Endometrium (tissue), 2 donors: ENCODE measurements around the gene ITIH4.

Experiments
- FAIRE-seq: peaks from 2 replicates; lab custom pipeline; 2012; peaks lifted over from hg19 to GRCh38; lab: Jason Lieb, UNC
- donor health status: control.
- donor health status: control.

The ITIH4 gene

GRCh38 chr3:52798376-52798977 is 32.0 kb downstream of the ITIH4 start:
- FAIRE-seq: no peak

- no peak for FAIRE-seq
These were observed 34.1 kb downstream of the ITIH4 start for GRCh38 chr3:52796411-52796810.

- FAIRE-seq: no peak
These were observed 35.1 kb downstream of the ITIH4 start for GRCh38 chr3:52795298-52795900.

- no peak for FAIRE-seq
These were observed 35.8 kb downstream of the ITIH4 start, which contains the start of gene ITIH3 for GRCh38 chr3:52794612-52795099. Gene ITIH3, plus strand, starts transcription at chr3:52794796. Its CDS starts 8 bp downstream, at chr3:52794804.

DNA sequence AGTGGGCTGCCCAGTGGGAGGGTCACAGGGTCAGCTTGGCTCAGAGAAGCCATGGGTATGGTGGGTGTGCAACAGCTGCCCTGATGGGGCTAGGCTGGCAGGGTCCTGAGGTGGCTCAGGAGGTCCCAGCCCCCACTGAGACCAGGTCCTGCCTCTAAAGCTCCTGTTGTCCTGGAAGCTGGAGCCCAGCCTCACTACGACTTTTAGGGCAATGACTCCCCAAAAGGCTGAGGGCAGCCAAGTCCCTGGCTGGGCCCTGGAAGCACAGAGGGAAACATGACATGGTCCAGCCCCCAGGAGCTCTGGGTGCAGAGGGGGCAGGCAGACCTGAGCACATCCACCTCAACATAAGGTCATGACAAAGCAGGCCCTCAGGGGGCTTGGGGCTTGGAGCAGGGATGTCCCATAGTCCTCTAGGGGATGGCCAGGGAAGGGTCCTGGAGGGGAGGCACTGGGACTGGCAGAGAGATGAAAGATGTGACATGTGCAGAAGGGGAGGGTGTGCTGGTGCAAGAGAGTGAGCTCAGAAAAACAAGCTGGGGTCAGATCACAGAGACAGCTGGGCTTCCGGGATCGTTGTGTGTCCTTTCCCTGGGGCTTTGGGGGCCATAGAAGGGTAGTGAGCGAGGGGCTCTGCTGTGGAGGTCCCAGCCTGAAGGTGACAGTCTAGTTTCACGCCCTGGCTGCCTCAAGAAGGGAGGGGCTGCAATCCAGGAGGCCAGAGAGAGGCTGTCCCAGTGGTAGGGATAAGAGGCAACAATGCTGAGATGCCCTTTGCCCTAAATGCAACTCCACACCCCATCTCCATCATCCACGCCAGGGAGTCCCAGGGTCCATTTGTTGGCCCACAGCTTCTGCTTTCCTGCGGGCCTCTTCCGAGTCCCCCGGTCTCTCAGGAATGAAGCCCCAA is 36.5 kb downstream of the ITIH4 start:
- FAIRE-seq: no peak

DNA sequence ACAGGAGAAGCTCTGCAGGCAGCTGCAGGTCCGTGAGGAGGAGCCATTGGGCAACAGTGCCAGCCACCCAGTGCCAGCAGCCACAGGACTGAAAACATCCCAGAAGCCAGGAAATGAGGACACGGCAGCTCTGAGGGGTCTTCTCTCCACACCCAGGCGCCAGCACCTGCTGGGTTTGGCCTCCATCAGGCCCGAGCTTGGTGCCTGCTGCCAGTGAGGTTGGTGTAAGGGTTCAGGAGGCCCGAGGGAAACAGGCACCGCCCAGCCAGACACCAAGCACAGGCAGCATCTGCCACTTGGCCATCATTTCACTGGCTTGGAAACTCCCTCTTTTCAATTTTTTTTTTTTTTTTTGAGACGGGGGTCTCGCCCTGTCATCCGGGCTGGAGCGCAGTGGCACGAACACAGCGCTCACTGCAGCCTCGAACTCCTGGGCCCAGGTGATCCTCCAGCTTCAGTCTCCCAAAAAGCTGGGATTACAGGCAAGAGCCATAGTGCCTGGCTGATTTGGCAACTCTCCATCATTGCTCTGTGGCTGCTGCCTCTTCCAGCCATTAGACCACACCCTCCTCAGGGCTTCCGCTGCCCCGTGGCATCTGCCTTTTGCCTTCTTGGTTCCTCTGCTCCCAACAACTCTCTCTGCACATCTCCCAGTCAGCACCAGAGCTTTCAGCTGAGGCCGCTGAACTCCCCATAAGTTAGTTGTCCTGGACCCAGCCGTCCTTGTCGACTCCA is 37.3 kb downstream of the ITIH4 start:
- FAIRE-seq: no peak

- FAIRE-seq: no peak
These were observed 38.1 kb downstream of the ITIH4 start for GRCh38 chr3:52792413-52792812.

- FAIRE-seq: no peak
These were observed 38.5 kb downstream of the ITIH4 start for GRCh38 chr3:52791928-52792327.

GRCh38 chr3:52791366-52791765 is 39.1 kb downstream of the ITIH4 start:
- FAIRE-seq: no peak

GRCh38 chr3:52790741-52791140 is 39.7 kb downstream of the ITIH4 start:
- no peak for FAIRE-seq

DNA sequence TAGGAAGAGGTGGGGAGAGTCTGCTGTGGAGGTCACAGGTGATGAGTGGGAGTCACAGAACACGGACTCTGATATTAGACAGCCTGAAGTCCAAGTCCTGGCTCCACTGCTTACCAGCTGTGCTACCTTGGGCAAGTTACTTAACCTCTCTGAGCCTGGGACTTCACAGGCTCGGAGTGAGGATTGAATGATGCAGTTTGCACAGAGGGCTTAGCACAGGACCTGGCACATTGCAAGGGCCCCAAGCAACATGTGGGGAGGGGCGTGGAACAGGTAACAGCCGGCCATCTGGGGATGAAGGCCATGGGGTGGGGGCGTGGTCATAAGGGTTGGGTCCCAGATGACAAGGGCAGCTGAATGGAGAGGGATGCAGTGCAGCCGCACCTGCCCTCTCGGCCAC is 40.1 kb downstream of the ITIH4 start:
- no peak for FAIRE-seq

DNA sequence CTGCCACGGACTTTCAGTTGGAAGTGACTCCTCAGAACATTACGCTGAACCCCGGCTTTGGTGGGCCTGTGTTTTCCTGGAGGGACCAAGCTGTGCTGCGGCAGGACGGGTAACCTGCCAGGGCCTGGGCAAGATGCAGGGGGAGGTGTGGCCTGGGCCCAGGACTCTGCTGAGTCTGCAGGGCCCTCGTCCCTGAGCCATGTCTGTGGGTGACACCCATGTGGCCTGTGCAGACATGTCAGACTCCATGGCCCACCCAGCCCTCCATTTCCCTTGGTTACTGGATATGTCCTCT is 40.8 kb downstream of the ITIH4 start:
- no peak for FAIRE-seq

DNA sequence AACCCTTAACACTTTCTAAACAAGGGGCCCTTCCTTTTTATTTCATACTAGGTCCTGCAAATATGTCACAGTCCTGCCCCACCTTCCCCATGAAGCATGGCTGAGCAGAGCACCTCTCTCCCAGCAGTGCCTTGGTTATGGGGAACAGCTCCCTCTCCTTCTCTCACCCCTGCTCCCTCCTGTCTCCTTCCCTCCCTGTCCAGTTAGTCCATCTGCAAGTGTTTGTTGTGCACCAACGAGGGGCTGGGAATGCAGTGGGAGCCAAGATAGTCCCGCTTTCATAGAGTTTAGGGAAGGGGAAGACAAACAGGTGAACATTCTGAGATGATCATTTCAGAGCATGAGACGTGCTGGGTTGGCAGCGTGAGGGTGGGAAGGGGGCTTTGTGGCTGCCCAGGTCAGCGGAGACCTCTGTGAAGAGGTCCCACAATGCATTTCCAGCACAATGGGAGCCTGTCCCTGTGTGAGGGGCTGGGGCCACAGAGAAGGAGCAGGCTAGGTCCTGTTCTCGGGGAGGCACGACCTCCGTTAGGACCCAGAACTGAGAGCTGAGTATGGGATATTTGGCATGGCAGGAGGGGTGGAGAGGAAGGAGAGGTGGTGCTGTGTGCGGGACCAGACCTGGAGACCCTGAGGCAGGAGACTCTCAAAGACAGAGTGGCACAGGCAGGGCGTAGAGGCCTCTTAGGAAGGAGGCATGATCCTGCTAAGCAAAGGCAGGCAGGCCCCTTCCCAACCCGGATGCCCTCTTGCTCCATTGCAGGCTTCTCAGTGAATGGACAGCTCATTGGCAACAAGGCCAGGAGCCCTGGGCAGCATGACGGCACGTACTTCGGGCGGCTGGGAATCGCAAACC is 41.4 kb downstream of the ITIH4 start:
- FAIRE-seq: no peak

DNA sequence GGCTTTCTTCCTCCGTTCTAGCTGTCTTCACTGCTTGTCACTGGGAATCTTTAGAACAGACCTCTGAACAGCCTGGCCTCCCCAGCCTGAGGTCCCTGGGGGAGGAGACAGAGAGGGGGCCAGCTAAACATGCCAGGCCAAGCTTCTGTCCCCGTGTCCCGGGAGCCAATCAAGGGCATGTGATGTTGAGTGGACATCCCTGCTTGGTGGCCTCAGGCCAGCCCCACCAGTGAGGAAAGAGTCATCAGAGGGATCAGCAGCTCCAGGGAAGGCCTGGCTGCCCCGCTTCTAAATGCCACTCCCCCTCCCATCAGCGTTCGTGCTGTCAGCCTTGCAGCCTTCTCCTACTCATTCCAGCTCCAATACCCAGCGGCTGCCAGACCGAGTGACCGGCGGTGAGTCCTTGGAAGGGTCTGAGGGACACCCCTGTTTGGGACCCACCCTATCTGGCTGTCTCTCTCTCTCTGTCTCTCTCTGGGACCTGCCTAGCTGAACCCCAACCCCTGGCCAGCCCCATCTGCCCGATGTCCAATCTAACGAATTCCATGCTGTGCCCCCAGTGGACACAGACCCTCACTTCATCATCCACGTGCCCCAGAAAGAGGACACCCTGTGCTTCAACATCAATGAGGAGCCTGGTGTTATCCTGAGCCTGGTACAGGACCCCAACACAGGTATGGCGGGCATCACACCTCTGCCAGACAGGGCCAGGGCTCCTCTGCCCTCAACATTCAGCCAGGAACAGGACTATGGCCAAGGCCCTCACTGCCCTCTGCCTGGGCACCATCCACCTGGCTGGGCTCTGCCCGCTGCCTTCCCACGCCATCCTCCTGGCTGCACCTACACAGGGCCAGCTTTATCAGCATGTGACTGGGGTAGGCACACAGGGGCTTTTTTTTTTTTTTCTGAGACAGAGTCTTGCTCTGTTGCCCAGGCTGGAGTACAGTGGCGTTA is 42.5 kb downstream of the ITIH4 start:
- FAIRE-seq: no peak

GRCh38 chr3:52787246-52787645 is 43.2 kb downstream of the ITIH4 start:
- no peak for FAIRE-seq

DNA sequence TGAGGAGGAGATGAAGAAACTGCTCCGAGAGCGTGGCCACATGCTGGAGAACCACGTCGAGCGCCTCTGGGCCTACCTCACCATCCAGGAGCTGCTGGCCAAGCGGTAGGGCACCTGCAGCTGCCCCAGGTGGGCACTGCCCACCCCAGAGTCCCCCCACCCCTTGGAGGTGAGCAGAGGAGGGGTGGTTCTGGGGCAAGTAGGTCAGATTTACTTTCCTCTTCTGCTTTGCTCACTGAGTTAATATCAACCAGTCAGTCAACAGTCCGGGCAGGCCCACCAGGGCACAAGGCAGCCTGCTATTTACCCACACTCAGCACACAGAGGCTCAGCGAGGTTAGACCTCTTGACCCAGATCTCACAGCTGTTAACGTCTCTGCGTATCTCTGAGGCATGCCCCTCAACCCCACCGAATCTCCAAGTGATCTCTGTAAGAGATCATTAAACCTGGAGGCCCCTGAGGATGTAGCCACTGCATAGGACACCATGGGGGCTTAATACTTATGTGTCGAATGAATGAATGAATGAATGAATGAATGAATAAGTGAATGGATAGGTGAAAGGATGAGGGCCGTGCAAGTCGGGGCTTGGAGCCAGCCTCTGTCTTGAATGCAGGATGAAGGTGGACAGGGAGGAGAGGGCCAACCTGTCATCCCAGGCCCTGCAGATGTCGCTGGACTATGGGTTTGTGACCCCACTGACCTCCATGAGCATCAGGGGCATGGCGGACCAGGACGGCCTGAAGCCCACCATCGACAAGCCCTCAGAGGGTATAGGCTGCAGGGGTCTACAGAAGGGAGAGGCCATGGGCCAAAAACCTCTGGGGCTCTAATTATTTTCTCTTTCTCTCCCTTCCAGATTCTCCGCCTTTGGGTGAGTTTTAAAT is 43.9 kb downstream of the ITIH4 start:
- FAIRE-seq: no peak

GRCh38 chr3:52784931-52785590 is 45.4 kb downstream of the ITIH4 start:
- no peak for FAIRE-seq

DNA sequence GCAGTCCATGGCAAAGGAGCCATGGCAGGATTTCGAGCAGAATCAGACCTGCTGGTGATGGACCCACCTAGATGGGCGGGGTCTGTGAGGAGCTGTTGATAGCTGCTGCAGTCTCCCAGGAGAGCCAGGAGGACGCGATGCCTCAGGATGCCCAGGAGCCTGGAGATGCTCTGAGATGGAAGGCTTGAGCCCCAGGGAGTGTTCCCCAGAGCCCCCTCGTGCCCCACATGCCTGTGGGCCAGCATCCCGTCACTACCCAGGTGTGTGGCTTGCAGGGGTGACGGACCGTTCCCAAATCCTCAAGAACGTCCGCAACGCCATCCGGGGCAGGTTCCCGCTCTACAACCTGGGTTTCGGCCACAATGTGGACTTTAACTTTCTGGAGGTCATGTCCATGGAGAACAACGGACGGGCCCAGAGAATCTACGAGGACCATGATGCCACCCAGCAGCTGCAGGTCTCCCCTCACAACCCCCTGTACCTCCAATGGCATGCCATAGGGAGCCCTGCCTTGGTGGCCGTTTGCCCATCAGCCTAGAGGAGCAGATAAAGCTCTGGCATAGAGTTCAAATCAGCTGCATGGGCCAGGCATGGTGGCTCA is 46.4 kb downstream of the ITIH4 start:
- no peak for FAIRE-seq
